HepG2 (cell line): Measurements from ENCODE around the gene IQCE. TPM values are rescaled to one million over a fixed set of nuclear protein-coding genes. Genes with fewer than 3 reads are reported as not detected.
A peak's percentile ranks its signal among the peaks of the same experiment; 100 is the strongest.

Source experiments
- ATAC-seq: fragments of 200-7000 bp; cut with Tn5 transposase; 3 replicates; pipeline ENCODE4 v1.9.1; 2020; ENCODE audit warnings: mild to moderate bottlenecking, moderate library complexity
- BruUV-seq: library from RNA; stranded (reverse); fragments of 400-500 nt; replicated peaks from 2 replicates; lab custom pipeline; 2021; lab: Mats Ljungman, UMichigan
- CTCF ChIA-PET: fragments of 300-600 bp; formaldehyde crosslinking; extraction: SDS; loops from one replicate; lab custom pipeline; 2021; ENCODE audit warnings: low total read pairs, inconsistent platforms, low intra/inter-chr PET ratio; lab: Yijun Ruan, JAX
- POLR2A ChIA-PET: fragments of 350-600 bp; sonication (Branson Sonifier 250); formaldehyde crosslinking; loops from one replicate; lab custom pipeline; 2020; ENCODE audit warnings: antibody characterized with exemption, inconsistent platforms; lab: Yijun Ruan, JAX
- DNase-seq: peaks from one replicate; pipeline ENCODE4 v3.0.0-alpha.2; 2015; ENCODE audit warnings: low spot score
- FAIRE-seq: peaks from 3 replicates; lab custom pipeline; 2011; peaks lifted over from hg19 to GRCh38; lab: Jason Lieb, UNC
- H2AFZ ChIP-seq: one replicate; pipeline ENCODE4 v1.6.1; 2011; ENCODE audit warnings: low read length, inconsistent platforms
- H3K27ac ChIP-seq: fragments of 300-600 bp; 3 replicates; pipeline ENCODE4 v1.8.0; 2011; ENCODE audit warnings: mixed run types, mild to moderate bottlenecking, mixed read lengths, low read length, inconsistent platforms; ENCODE audit not compliant: insufficient read depth; ENCODE audit errors: extremely low read length
- H3K27me3 ChIP-seq, 2 experiments: fragments of 200-600 bp in 1 of 2; 2 replicates in 1 of 2; 3 replicates in 1 of 2; pipeline versions ENCODE4 v1.6.0 to v1.8.0; 2011; ENCODE audit warnings: low read length in 2 of 2, mild to moderate bottlenecking in 2 of 2, moderate library complexity in 2 of 2, inconsistent platforms in 1 of 2; ENCODE audit not compliant: insufficient read depth in 2 of 2, control insufficient read depth in 1 of 2
- H3K36me3 ChIP-seq, 2 experiments: fragments of 200-600 bp in 1 of 2; replicated peaks in 1 of 2; 2 replicates in 1 of 2; 3 replicates in 1 of 2; pipeline versions ENCODE4 v1.5.1 to v1.8.0; 2011; ENCODE audit warnings: low read length in 2 of 2, inconsistent platforms in 1 of 2; ENCODE audit not compliant: insufficient read depth in 2 of 2, control insufficient read depth in 1 of 2
- H3K4me1 ChIP-seq: 2 replicates; pipeline ENCODE4 v1.5.1; 2012; ENCODE audit warnings: low read length, inconsistent platforms; ENCODE audit not compliant: insufficient read depth
- H3K4me2 ChIP-seq: 2 replicates; pipeline ENCODE4 v1.6.0; 2011; ENCODE audit warnings: low read depth, low read length, inconsistent platforms
- H3K4me3 ChIP-seq, 3 experiments: fragments of 200-600 bp in 1 of 3; sonication (generic), shearing (Covaris generic) in 1 of 3; replicated peaks in 1 of 3; 2 replicates each; pipeline ENCODE4 v1.5.1; 2011 to 2016; ENCODE audit warnings: low read length in 3 of 3, inconsistent platforms in 2 of 3, low read depth in 2 of 3, mild to moderate bottlenecking in 2 of 3, control low read depth in 1 of 3, mixed read lengths in 1 of 3; ENCODE audit not compliant: insufficient read depth in 1 of 3
- H3K79me2 ChIP-seq: one replicate; pipeline ENCODE4 v1.6.1; 2011; ENCODE audit warnings: low read length, inconsistent platforms; ENCODE audit not compliant: insufficient read depth
- H3K9ac ChIP-seq: 2 replicates; pipeline ENCODE4 v1.6.0; 2011; ENCODE audit warnings: mild to moderate bottlenecking, low read depth, low read length, inconsistent platforms; ENCODE audit not compliant: insufficient read depth
- H3K9me3 ChIP-seq: 2 replicates; pipeline ENCODE4 v1.5.1; 2012; ENCODE audit warnings: mild to moderate bottlenecking, low read length
- H4K20me1 ChIP-seq: 2 replicates; pipeline ENCODE4 v1.6.0; 2011; ENCODE audit warnings: inconsistent platforms, mild to moderate bottlenecking, low read length, moderate library complexity; ENCODE audit not compliant: insufficient read depth
- GPN1 ChIP-seq: sonication (generic); formaldehyde crosslinking; IDR thresholded peaks from 2 replicates; pipeline ENCODE4 v1.5.1; 2020; ENCODE audit warnings: missing genetic modification reagents, borderline replicate concordance
- IRF2 ChIP-seq: IDR thresholded peaks from 2 replicates; pipeline ENCODE4 v1.6.1; 2018; ENCODE audit warnings: missing genetic modification reagents, missing compliant biosample characterization
- KDM5A ChIP-seq: fragments of 200-600 bp; sonication (generic); IDR thresholded peaks from 2 replicates; pipeline ENCODE4 v1.7.0; 2018; ENCODE audit warnings: antibody characterized with exemption, mild to moderate bottlenecking, low read length, borderline replicate concordance
- NCOA1 ChIP-seq: sonication (generic); formaldehyde crosslinking; IDR thresholded peaks from 2 replicates; pipeline ENCODE4 v1.9.0; 2021; ENCODE audit warnings: missing genetic modification reagents
- NCOA2 ChIP-seq: sonication (generic); formaldehyde crosslinking; IDR thresholded peaks from 2 replicates; pipeline ENCODE4 v1.8.0; 2022; ENCODE audit warnings: inconsistent platforms
- RXRA ChIP-seq: sonication (generic); formaldehyde crosslinking; IDR thresholded peaks from 2 replicates; pipeline ENCODE4 v1.5.1; 2020; ENCODE audit warnings: missing genetic modification reagents
- YEATS2 ChIP-seq: sonication (generic); formaldehyde crosslinking; IDR thresholded peaks from 2 replicates; pipeline ENCODE4 v1.4.0; 2020; ENCODE audit warnings: missing genetic modification reagents, borderline replicate concordance
- ZNF33B ChIP-seq: sonication (generic); formaldehyde crosslinking; IDR thresholded peaks from 2 replicates; pipeline ENCODE4 v1.5.1; 2020; ENCODE audit warnings: mild to moderate bottlenecking, missing genetic modification reagents
- ZNF776 ChIP-seq: sonication (generic); formaldehyde crosslinking; IDR thresholded peaks from 2 replicates; pipeline ENCODE4 v1.4.0; 2020; ENCODE audit warnings: mild to moderate bottlenecking, missing genetic modification reagents
- ZNF83 ChIP-seq: sonication (generic); formaldehyde crosslinking; IDR thresholded peaks from 2 replicates; pipeline ENCODE4 v1.4.0; 2020; ENCODE audit warnings: missing genetic modification reagents, mild to moderate bottlenecking, borderline replicate concordance
- WGBS: methylation state at CpG from one replicate; pipeline ENCODE4 v1.1.6; 2017; ENCODE audit warnings: low lambda C conversion rate; 5-methylcytosine and 5-hydroxymethylcytosine counted together
- in situ Hi-C: cut with HindIII; loops from 2 replicates; pipeline ENCODE4 v1.10.0; 2017; ENCODE audit warnings: low pct_unique_long_range_greater_than_20kb; ENCODE audit not compliant: extremely low pct_ligation_motif_present
- intact Hi-C: fragments of 100-400 bp; cut with micrococcal nuclease; formaldehyde crosslinking; loops from one replicate; pipeline ENCODE4 v1.10.0; 2022; ENCODE audit not compliant: unreplicated experiment
- polyA plus RNA-seq, 8 experiments: library from polyadenylated mRNA; depleted of rRNA in 3 of 8; stranded (reverse) in 7 of 8; unstranded in 1 of 8; fragments of >200 nt; fragmentation: Illumina TruSeq in 4 of 8; extraction: Trizol in 4 of 8; gene quantifications; 2 replicates each; pipeline versions ENCODE4 v1.2.1 to v1.2.3, GENCODE V29; 2011 to 2016; ENCODE audit warnings: low read depth in 4 of 8, missing spikeins in 1 of 8, mixed read lengths in 1 of 8; ENCODE audit not compliant: insufficient read depth in 1 of 8
- total RNA-seq, 5 experiments: library from RNA; depleted of rRNA; stranded (reverse); fragments of >200 nt; fragmentation: Illumina TruSeq; extraction: Trizol; gene quantifications; 2 replicates each; pipeline ENCODE4 v1.2.3, GENCODE V29; 2016; ENCODE audit warnings: low read depth in 1 of 5
- TF ChIP-seq, protein P1 (sequence below): sonication (generic); formaldehyde crosslinking; IDR thresholded peaks from 2 replicates; pipeline ENCODE4 v1.4.0; 2020; ENCODE audit warnings: missing genetic modification reagents
- TF ChIP-seq, protein P2 (sequence below): sonication (generic); formaldehyde crosslinking; conservative IDR thresholded peaks from 2 replicates; pipeline ENCODE4 v1.8.0; 2022; ENCODE audit warnings: mild to moderate bottlenecking, moderate library complexity, missing genetic modification reagents
- TF ChIP-seq, protein P3 (sequence below), 2 experiments: sonication (generic) in 1 of 2; formaldehyde crosslinking in 1 of 2; IDR thresholded peaks; 2 replicates each; pipeline versions ENCODE4 v1.6.1 to v1.9.0; 2014 to 2022; ENCODE audit warnings: antibody characterized with exemption in 1 of 2, borderline replicate concordance in 1 of 2, inconsistent platforms in 1 of 2, low read depth in 1 of 2, missing genetic modification reagents in 1 of 2

The IQCE gene
- total and polyA plus RNA-seq, 2 of the 13 experiments (the other 11 are each of a cell fraction or from before 2014, with no cell fraction given), result 1.5 to 2.5 TPM

DNA sequence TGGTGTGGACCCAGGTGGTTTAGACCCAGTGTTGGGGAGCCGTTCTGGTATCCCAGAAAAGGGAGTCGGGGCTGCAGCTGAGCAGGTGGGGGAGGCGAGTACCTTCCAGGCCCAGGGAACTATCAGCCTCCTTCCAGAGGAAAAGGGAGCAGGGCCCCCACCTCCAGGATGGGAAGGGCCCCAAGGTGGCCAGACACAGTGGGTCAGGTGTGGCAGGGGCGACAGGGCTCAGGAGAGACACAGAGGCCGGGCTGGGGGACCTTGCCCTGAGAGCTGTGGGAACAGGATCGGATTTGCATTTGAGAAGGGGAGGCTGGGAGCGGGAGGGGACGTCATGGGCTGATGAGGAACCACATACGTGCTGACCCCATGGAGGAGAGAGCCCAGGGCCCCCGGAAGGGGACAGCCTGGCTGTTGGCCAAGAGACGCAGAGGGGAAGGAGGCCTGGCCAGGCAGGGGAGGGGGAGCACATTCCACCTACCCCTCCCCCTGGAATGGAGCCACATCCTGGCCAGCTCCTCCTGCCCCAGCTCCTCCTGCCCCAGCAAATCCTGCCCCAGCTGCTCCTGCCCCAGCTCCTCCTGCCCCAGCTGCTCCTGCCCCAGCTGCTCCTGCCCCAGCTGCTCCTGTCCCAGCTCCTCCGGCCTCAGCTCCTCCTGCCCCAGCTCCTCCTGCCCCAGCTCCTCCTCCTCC lies 63.3 kb downstream of the IQCE start:
- ATAC-seq (peak; percentile 83), DNase-seq (peak; percentile 92), FAIRE-seq (peak; percentile 94)
- peaks cover 85% of the 10 kb centered on the region for H3K4me1 ChIP-seq
- H3K4me2 ChIP-seq, result peak overlapping the region; percentile 87
- H4K20me1 ChIP-seq, result no peaks in the 10 kb centered on the region
- H3K4me3 ChIP-seq, result peak overlapping the region; percentile 61 to 81 (median 63); a peak in 5 of 6 replicates
- intact Hi-C loops (loop anchor here (2.0 to 5.0 kb wide), 2 partner anchors 15 to 65 kb away; partner anchors contain the start of genes BRAT1 and IQCE), in situ Hi-C loops (no loop called here)
- POLR2A ChIA-PET, result interaction anchor here (0.9 to 6.6 kb wide), 9 partner anchors 9 to 68 kb away, joined by 3 to 80 read pairs (median 5); partner anchors contain the start of gene TTYH3
- no peaks in the 10 kb centered on the region for H3K27me3 ChIP-seq
- no peaks in the 10 kb centered on the region; a peak in 1 of 5 replicates for H3K36me3 ChIP-seq
- CTCF ChIA-PET, result no interaction called here
- peak overlapping the region; percentile 87 for H3K27ac ChIP-seq
- WGBS, result under 1% methylated on average over 10 of the region's 12 CpGs
- H3K79me2 ChIP-seq, result peaks cover 11% of the 10 kb centered on the region
- peak overlapping the region; percentile 77 for H3K9ac ChIP-seq
- H2AFZ ChIP-seq, result no peak overlapping the region
- BruUV-seq, result no TSS peak
- no peaks in the 10 kb centered on the region for H3K9me3 ChIP-seq
- peak; percentile 83 for TF ChIP-seq IRF2 (CRISPR knock-in tag)
- peak; percentile 67 for TF ChIP-seq NCOA2 (CRISPR knock-in tag)
- no peak for TF ChIP-seq ZNF776 (CRISPR knock-in tag)
- no peak for TF ChIP-seq ZNF83 (CRISPR knock-in tag)
- 0 out of 2 replicates have a peak, but pooled peaks have one; percentile 41 for TF ChIP-seq NCOA1 (CRISPR knock-in tag)
- peak; percentile 88 for TF ChIP-seq RXRA (CRISPR knock-in tag)
- TF ChIP-seq YEATS2 (CRISPR knock-in tag), result peak; percentile 68; the same call in 1 of the 2 replicates
- TF ChIP-seq GPN1 (CRISPR knock-in tag), result no peak
- TF ChIP-seq, protein P1, sequence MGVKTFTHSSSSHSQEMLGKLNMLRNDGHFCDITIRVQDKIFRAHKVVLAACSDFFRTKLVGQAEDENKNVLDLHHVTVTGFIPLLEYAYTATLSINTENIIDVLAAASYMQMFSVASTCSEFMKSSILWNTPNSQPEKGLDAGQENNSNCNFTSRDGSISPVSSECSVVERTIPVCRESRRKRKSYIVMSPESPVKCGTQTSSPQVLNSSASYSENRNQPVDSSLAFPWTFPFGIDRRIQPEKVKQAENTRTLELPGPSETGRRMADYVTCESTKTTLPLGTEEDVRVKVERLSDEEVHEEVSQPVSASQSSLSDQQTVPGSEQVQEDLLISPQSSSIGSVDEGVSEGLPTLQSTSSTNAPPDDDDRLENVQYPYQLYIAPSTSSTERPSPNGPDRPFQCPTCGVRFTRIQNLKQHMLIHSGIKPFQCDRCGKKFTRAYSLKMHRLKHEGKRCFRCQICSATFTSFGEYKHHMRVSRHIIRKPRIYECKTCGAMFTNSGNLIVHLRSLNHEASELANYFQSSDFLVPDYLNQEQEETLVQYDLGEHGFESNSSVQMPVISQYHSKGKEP (CRISPR knock-in tag), result 0 out of 2 replicates have a peak, but pooled peaks have one; percentile 41
- TF ChIP-seq, protein P2, sequence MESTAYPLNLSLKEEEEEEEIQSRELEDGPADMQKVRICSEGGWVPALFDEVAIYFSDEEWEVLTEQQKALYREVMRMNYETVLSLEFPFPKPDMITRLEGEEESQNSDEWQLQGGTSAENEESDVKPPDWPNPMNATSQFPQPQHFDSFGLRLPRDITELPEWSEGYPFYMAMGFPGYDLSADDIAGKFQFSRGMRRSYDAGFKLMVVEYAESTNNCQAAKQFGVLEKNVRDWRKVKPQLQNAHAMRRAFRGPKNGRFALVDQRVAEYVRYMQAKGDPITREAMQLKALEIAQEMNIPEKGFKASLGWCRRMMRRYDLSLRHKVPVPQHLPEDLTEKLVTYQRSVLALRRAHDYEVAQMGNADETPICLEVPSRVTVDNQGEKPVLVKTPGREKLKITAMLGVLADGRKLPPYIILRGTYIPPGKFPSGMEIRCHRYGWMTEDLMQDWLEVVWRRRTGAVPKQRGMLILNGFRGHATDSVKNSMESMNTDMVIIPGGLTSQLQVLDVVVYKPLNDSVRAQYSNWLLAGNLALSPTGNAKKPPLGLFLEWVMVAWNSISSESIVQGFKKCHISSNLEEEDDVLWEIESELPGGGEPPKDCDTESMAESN (CRISPR knock-in tag), result no peak
- no peak for TF ChIP-seq KDM5A
- TF ChIP-seq, protein P3, sequence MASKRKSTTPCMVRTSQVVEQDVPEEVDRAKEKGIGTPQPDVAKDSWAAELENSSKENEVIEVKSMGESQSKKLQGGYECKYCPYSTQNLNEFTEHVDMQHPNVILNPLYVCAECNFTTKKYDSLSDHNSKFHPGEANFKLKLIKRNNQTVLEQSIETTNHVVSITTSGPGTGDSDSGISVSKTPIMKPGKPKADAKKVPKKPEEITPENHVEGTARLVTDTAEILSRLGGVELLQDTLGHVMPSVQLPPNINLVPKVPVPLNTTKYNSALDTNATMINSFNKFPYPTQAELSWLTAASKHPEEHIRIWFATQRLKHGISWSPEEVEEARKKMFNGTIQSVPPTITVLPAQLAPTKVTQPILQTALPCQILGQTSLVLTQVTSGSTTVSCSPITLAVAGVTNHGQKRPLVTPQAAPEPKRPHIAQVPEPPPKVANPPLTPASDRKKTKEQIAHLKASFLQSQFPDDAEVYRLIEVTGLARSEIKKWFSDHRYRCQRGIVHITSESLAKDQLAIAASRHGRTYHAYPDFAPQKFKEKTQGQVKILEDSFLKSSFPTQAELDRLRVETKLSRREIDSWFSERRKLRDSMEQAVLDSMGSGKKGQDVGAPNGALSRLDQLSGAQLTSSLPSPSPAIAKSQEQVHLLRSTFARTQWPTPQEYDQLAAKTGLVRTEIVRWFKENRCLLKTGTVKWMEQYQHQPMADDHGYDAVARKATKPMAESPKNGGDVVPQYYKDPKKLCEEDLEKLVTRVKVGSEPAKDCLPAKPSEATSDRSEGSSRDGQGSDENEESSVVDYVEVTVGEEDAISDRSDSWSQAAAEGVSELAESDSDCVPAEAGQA (IDR thresholded peaks at IDR 0.05; ENCODE audit: low read depth), result peak; percentile 60; the same call in 1 of the 2 replicates
- TF ChIP-seq, protein P3 (CRISPR knock-in tag; IDR thresholded peaks at IDR 0.05; ENCODE audit: borderline replicate concordance), result no peak
- no peak for TF ChIP-seq ZNF33B (CRISPR knock-in tag)
